MCF 10A (cell line): ENCODE data around the gene GAK. TPM values are rescaled to one million over a fixed set of nuclear protein-coding genes. Genes with fewer than 3 reads are reported as not detected.
"Not testable (repeated sequence)": the region's sequence is repeated elsewhere in the genome, so short reads cannot be mapped to it uniquely, and the experiment has no call there.

Experiments used
- BruUV-seq: library from RNA; stranded (reverse); fragments of 400-500 nt; replicated peaks from 2 replicates; lab custom pipeline; 2021; lab: Mats Ljungman, UMichigan
- CTCF ChIA-PET: fragments of 300-600 bp; sonication (Branson Sonifier 250); formaldehyde crosslinking; extraction: SDS; loops from one replicate; lab custom pipeline; 2021; ENCODE audit warnings: antibody characterized with exemption, inconsistent platforms; lab: Yijun Ruan, JAX
- POLR2A ChIA-PET: fragments of 300-600, 350-650 bp; sonication (Branson Sonifier 250); formaldehyde crosslinking; extraction: SDS; loops from one replicate; lab custom pipeline; 2020; ENCODE audit warnings: antibody characterized with exemption, inconsistent platforms; lab: Yijun Ruan, JAX
- DNase-seq: peaks from one replicate; pipeline ENCODE4 v3.0.0-alpha.2; 2018; ENCODE audit not compliant: unreplicated experiment
- H3K27ac Mint-ChIP-seq: one replicate; pipeline ENCODE4 v1.8.0; 2022; ENCODE audit warnings: mild to moderate bottlenecking, low read depth, mixed read lengths; ENCODE audit not compliant: unreplicated experiment
- H3K27me3 Mint-ChIP-seq: one replicate; pipeline ENCODE4 v1.8.0; 2022; ENCODE audit warnings: mixed read lengths; ENCODE audit not compliant: insufficient read depth, unreplicated experiment
- H3K36me3 Mint-ChIP-seq: one replicate; pipeline ENCODE4 v1.8.0; 2022; ENCODE audit warnings: mild to moderate bottlenecking, moderate library complexity, mixed read lengths; ENCODE audit not compliant: insufficient read depth, unreplicated experiment
- H3K4me1 Mint-ChIP-seq: one replicate; pipeline ENCODE4 v1.8.0; 2022; ENCODE audit warnings: mixed read lengths; ENCODE audit not compliant: insufficient read depth, unreplicated experiment
- H3K4me3 Mint-ChIP-seq: one replicate; pipeline ENCODE4 v1.8.0; 2022; ENCODE audit warnings: mild to moderate bottlenecking, moderate library complexity, mixed read lengths; ENCODE audit not compliant: unreplicated experiment
- H3K9me3 Mint-ChIP-seq: one replicate; pipeline ENCODE4 v1.8.0; 2022; ENCODE audit warnings: mixed read lengths; ENCODE audit not compliant: unreplicated experiment
- CTCF ChIP-seq: fragments of 200-600 bp; IDR thresholded peaks from one replicate; pipeline ENCODE4 v1.8.0; 2022; ENCODE audit warnings: antibody characterized with exemption, mild to moderate bottlenecking; ENCODE audit not compliant: unreplicated experiment
- intact Hi-C: fragments of 100-400 bp; cut with micrococcal nuclease; formaldehyde crosslinking; loops from 2 replicates; pipeline ENCODE4 v1.14.1; 2022
- total RNA-seq: library from RNA; stranded (reverse); gene quantifications from 2 replicates; pipeline ENCODE4 v1.2.3, GENCODE V29; 2022

The GAK gene
- total RNA-seq, 1 experiment from 2014 or later = 72.9 TPM

GRCh38 chr4:925171-925570 is 6.9 kb downstream of the GAK start:
- no peak overlapping the region for H3K27ac Mint-ChIP-seq
- DNase-seq = no peak
- no peaks in the 10 kb centered on the region for H3K27me3 Mint-ChIP-seq
- H3K36me3 Mint-ChIP-seq = peaks cover 6% of the 10 kb centered on the region
- POLR2A ChIA-PET = no interaction called here
- no TSS peak for BruUV-seq
- no peak for TF ChIP-seq CTCF
- CTCF ChIA-PET = no interaction called here
- intact Hi-C loops = no loop called here
- H3K4me3 Mint-ChIP-seq = no peak overlapping the region
- peaks cover 9% of the 10 kb centered on the region for H3K4me1 Mint-ChIP-seq
- no peaks in the 10 kb centered on the region for H3K9me3 Mint-ChIP-seq

DNA sequence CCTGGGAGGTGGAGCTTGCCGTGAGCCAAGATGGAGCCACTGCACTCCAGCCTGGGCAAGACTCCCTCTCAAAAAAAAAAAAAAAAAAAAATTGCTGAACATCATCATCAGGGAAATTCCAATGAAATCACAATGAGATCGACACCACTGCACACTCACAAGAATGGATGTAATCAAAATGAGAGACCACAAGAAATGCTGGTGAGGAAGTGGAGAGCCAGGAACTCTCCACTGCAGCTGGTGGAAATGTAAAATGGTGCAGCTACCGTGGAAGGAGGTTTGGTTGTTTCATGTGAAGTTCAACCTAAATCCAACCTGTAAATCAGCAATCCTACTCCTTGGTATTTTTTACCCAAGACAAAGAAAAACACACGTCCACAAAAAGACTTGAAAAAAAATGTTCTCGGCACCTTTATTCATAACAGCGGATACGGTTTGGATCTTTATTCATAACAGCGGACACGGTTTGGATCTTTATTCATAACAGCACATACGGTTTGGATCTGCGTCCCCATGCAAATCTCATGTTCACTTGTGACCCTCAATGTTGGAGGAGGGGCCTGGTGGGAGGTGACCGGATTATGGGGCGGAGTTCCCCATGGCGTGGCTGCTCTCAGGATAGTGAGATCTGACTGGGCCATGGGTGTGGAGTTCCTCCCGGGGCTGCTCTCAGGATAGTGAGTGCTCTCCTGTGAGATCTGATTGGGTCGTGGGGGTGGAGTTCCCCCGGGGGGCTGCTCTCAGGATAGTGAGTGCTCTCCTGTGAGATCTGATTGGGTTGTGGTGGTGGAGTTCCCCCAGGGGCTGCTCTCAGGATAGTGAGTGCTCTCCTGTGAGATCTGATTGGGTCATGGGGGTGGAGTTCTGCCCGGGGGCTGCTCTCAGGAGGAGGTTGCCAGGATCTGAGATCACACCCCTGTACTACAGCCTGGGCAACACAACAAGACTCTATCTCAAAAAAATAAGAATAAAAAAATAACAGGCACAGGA is 7.7 kb downstream of the GAK start:
- peaks cover 14% of the 10 kb centered on the region for H3K4me1 Mint-ChIP-seq
- H3K36me3 Mint-ChIP-seq = peaks cover 6% of the 10 kb centered on the region
- no peak overlapping the region for H3K4me3 Mint-ChIP-seq
- H3K27me3 Mint-ChIP-seq = no peaks in the 10 kb centered on the region
- H3K27ac Mint-ChIP-seq = no peak overlapping the region
- BruUV-seq = no TSS peak
- no peaks in the 10 kb centered on the region for H3K9me3 Mint-ChIP-seq
- CTCF ChIA-PET = interaction anchor here (0.7 kb wide), 1 partner anchor 1995 kb away, joined by 3 read pairs; no protein-coding TSS in a partner anchor
- no peak for DNase-seq
- no peak for TF ChIP-seq CTCF
- intact Hi-C loops = no loop called here
- POLR2A ChIA-PET = no interaction called here

GRCh38 chr4:921830-922331 is 10.2 kb downstream of the GAK start:
- H3K27ac Mint-ChIP-seq = no peak overlapping the region
- peaks cover 14% of the 10 kb centered on the region for H3K4me1 Mint-ChIP-seq
- H3K4me3 Mint-ChIP-seq = no peak overlapping the region
- no peak for TF ChIP-seq CTCF
- no peaks in the 10 kb centered on the region for H3K9me3 Mint-ChIP-seq
- POLR2A ChIA-PET = interaction anchor here (1.1 kb wide), 1 partner anchor 9 kb away, joined by 5 read pairs; no protein-coding TSS in a partner anchor
- peaks cover 6% of the 10 kb centered on the region for H3K36me3 Mint-ChIP-seq
- no peak for DNase-seq
- CTCF ChIA-PET = interaction anchor here (0.8 kb wide), 1 partner anchor 9 kb away, joined by 3 read pairs; no protein-coding TSS in a partner anchor
- intact Hi-C loops = no loop called here
- BruUV-seq = no TSS peak
- no peaks in the 10 kb centered on the region for H3K27me3 Mint-ChIP-seq

DNA sequence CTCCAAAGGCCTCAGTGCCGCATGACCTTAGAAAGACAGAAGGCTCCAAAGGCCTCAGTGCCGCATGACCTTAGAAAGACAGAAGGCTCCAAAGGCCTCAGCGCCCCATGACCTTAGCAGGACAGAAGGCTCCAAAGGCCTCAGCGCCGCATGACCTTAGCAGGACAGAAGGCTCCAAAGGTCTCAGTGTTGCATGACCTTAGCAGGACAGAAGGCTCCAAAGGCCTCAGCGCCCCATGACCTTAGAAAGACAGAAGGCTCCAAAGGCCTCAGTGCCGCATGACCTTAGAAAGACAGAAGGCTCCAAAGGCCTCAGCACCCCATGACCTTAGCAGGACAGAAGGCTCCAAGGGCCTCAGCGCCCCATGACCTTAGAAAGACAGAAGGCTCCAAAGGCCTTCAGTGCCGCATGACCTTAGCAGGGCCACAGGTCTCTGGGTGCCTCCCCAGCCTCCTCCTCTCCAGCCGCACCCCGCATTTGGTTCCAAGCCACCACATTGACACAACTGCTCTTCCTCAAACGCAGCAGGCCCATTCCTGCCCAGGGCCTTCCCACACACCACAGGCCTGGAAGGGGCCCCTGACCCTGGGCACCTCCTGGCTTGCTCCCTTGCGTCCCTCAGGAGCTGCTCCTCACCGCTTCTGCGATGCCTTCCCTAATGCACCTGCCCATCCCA is 13.0 kb downstream of the GAK start:
- H3K4me1 Mint-ChIP-seq, H3K4me3 Mint-ChIP-seq, H3K9me3 Mint-ChIP-seq, H3K36me3 Mint-ChIP-seq, BruUV-seq, H3K27me3 Mint-ChIP-seq, intact Hi-C loops, H3K27ac Mint-ChIP-seq, DNase-seq, CTCF ChIA-PET: not testable (repeated sequence)
- POLR2A ChIA-PET = interaction anchor here (1.4 kb wide), 1 partner anchor 11 kb away, joined by 6 read pairs; no protein-coding TSS in a partner anchor

DNA sequence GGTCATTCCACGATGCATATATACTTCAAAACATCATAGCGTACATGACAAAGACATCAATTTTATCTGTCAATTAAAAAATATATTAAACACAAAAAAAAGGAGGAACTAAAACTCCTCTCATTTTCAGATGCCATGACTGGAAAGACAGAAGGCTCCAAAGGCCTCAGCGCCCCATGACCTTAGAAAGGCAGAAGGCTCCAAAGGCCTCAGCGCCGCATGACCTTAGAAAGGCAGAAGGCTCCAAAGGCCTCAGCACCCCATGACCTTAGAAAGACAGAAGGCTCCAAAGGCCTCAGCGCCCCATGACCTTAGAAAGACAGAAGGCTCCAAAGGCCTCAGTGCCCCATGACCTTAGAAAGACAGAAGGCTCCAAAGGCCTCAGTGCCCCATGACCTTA is 13.5 kb downstream of the GAK start:
- CTCF ChIA-PET, intact Hi-C loops, DNase-seq, BruUV-seq, H3K9me3 Mint-ChIP-seq, H3K36me3 Mint-ChIP-seq, H3K27me3 Mint-ChIP-seq, H3K4me1 Mint-ChIP-seq, H3K4me3 Mint-ChIP-seq, H3K27ac Mint-ChIP-seq: not testable (repeated sequence)
- POLR2A ChIA-PET = interaction anchor here (0.9 kb wide), 1 partner anchor 13 kb away, joined by 7 read pairs; the partner anchor contains the start of genes GAK and TMEM175
